ENCODE measurements around the gene USP24.

USP24 gene

GRCh38 chr1:55215194-55216021 is at the start of gene USP24:
Gene USP24 (minus strand): TSS chr1:55215364. CDS start chr1:55215113, 251 bp downstream.
- DNase-seq (ENCODE audit: low read depth) = no peak

GRCh38 chr1:55262822-55263221 is 47.7 kb upstream of the USP24 start:
- DNase-seq (ENCODE audit: low read depth) = no peak

GRCh38 chr1:55259911-55260609 is 44.9 kb upstream of the USP24 start:
- no peak for DNase-seq (ENCODE audit: low read depth)

- DNase-seq (ENCODE audit: low read depth) = no peak
These were observed 42.8 kb upstream of the USP24 start for GRCh38 chr1:55257958-55258357.

GRCh38 chr1:55255901-55256300 is 40.7 kb upstream of the USP24 start:
- DNase-seq (ENCODE audit: low read depth) = no peak

GRCh38 chr1:55252942-55253589 is 37.9 kb upstream of the USP24 start:
- DNase-seq (ENCODE audit: low read depth) = no peak

- no peak for DNase-seq (ENCODE audit: low read depth)
These were observed 35.4 kb upstream of the USP24 start for GRCh38 chr1:55250399-55251075.

GRCh38 chr1:55249646-55250398 is 34.7 kb upstream of the USP24 start:
- DNase-seq (ENCODE audit: low read depth) = no peak

- DNase-seq (ENCODE audit: low read depth) = no peak
These were observed 31.7 kb upstream of the USP24 start for GRCh38 chr1:55246896-55247295.

GRCh38 chr1:55246331-55246730 is 31.2 kb upstream of the USP24 start:
- no peak for DNase-seq (ENCODE audit: low read depth)

GRCh38 chr1:55245781-55246180 is 30.6 kb upstream of the USP24 start:
- no peak for DNase-seq (ENCODE audit: low read depth)

- DNase-seq (ENCODE audit: low read depth) = no peak
These were observed 29.4 kb upstream of the USP24 start for GRCh38 chr1:55244476-55245099.

- no peak for DNase-seq (ENCODE audit: low read depth)
These were observed 28.5 kb upstream of the USP24 start for GRCh38 chr1:55243655-55244054.

GRCh38 chr1:55239548-55239947 is 24.4 kb upstream of the USP24 start:
- DNase-seq (ENCODE audit: low read depth) = no peak

- no peak for DNase-seq (ENCODE audit: low read depth)
These were observed 20.6 kb upstream of the USP24 start for GRCh38 chr1:55235722-55236121.

- DNase-seq (ENCODE audit: low read depth) = no peak
These were observed 18.9 kb upstream of the USP24 start for GRCh38 chr1:55234016-55234415.

GRCh38 chr1:55233145-55233777 is 18.1 kb upstream of the USP24 start:
- DNase-seq (ENCODE audit: low read depth) = no peak

GRCh38 chr1:55232448-55233144 is 17.4 kb upstream of the USP24 start:
- no peak for DNase-seq (ENCODE audit: low read depth)

- DNase-seq (ENCODE audit: low read depth) = no peak
These were observed 16.6 kb upstream of the USP24 start for GRCh38 chr1:55231745-55232144.

GRCh38 chr1:55230659-55231058 is 15.5 kb upstream of the USP24 start:
- no peak for DNase-seq (ENCODE audit: low read depth)
